HG03097 (cell line): ENCODE data around the gene CCNQ.

Source experiments
- ATAC-seq: cut with Tn5 transposase; IDR thresholded peaks from one replicate; pipeline ENCODE4 v1.9.1; 2021; ENCODE audit not compliant: unreplicated experiment, low FRiP score

The CCNQ gene

GRCh38 chrX:153637121-153638040 lies 38.4 kb upstream of the CCNQ start:
- ATAC-seq = no peak

- no peak for ATAC-seq
These were observed 37.8 kb upstream of the CCNQ start for GRCh38 chrX:153636716-153637115.

GRCh38 chrX:153635788-153636668 lies 37.1 kb upstream of the CCNQ start:
- no peak for ATAC-seq

DNA sequence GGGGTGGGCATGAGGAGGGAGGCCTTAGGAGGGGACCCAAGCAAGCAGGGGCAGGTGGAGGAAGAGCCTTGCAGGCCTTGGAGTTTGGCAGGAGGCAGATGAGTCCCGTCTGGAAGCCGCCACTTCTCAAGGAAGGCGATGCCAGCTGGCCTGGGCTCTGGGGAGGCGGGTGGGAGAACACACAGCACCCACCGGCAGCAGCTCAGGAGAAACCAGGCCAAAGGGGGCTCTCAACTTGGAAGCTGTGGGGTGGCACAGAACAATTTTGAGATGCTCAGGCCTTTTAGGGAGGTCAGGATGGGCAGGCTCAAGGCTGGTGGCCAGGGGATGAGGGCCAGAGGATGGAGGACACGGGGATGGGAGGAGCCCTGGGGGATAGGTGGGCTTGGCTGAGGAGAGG lies 36.4 kb upstream of the CCNQ start:
- no peak for ATAC-seq

- ATAC-seq = no peak
These were observed 35.9 kb upstream of the CCNQ start for GRCh38 chrX:153634832-153635231.

DNA sequence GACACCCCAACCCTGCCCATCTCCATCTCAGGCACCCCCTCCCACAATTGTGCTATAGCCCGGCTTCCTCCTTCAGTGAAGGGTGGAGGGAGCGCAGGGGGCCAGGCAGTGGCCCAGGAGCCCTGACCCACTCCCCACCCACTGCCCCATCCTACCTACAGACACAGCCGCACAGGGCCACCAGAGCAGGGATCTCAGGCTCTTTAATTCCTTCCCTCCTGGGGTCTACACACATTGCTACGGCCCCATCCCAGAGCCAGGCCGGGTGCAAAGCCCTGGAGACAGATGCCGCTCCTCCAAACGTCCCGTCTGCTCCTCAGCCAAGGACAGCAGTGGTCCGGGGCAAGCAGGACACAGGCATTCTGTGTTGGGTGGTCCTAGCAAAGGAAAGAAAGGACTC lies 35.3 kb upstream of the CCNQ start:
- no peak for ATAC-seq

DNA sequence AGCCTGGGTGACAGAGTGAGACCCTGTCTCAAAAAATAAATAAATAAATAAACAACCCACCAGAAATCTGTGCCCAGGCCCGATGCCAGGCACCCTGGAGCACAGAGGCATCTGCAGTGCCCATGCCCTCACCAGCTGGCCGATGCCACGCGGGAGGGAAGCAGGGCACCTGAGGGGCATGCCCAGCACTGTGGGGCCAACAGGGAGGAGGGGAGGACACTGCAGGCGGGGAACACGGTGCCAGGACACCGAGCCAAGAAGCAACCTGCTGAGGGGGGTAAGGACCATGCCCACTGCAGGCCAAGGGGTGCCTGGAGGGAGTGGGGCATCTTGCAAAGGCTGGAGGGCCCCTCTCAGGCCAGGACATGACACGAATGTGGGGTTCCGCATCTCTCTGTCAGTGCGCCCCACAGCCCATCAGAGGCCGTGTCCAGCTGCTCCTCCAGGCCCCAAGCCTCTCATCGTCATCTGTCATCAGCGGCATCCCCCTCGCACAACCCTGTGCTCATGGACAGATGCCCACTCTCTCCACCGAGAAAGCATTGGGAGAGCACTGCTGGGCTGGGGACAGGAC lies 34.8 kb upstream of the CCNQ start:
- no peak for ATAC-seq

- ATAC-seq = no peak
These were observed 34.1 kb upstream of the CCNQ start for GRCh38 chrX:153633048-153633447.

DNA sequence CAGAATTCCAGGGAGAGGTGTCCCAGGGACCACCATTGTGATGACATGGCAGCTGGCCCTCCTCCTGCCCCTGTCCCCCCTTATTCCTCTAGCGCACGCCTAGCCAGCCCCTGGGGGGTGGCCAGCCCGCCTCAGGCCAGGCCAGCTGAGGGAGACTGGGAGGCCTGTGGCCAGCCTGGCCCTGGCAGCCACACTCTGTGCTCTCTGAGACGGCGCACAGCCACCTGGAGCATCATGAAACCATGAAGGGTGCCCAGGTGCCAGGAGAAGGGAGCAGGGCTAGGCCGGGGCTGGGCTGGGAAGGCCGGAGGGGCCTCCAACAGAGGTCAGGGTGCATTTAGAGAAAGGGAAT lies 33.6 kb upstream of the CCNQ start:
- no peak for ATAC-seq

DNA sequence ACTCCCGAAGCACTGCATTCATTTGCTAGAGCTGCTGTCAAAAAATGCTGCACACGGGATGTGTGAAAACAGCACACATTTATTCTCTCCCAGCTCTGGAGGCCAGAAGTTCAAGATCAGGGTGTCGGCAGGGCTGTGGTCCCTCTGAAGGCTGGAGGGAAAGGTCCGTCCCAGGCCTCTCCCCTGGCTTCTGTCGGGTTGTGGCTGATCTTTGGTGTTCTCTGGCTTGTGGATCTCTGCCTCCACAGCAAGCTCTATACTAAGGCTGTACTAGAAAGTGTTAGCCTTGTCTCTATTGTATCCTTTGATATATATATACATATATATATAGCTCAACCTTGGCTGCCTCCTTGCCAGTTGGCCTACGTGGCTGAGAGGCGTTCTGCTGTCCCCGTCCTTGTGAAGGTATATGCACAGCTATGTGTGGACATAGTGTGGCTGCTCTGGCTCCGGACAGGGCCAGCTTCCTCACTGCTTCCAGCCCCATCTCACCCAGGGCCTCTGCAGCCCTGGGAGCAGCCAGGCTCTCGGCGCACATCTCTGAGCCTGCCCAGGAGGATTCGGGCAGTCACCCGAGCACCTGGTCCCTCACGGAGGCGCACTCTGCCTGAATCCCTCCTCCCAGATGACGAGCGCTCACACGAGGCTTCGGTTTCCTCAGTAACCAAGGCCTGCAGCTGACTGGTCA lies 33.1 kb upstream of the CCNQ start:
- no peak for ATAC-seq

- no peak for ATAC-seq
These were observed 32.4 kb upstream of the CCNQ start for GRCh38 chrX:153631346-153631745.

DNA sequence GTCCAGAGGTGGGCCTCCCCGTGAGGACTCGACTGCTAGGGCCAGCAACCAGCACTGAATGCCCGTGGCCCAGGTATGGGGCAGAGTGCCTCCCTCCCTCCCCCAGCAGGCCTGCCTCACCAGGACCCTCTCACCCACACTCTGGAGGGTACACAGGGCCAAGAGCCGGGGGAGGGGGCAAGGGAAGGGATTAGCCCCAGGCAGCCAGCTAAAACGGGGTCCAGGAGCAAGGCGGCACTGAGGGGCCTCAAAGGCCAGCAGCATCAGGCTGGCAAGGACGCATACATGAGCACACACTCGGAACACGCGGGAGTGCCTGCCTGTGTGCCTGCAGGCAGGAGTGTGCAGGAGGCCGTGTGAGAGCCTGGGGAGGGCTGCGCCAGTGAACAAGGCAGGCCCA lies 29.7 kb upstream of the CCNQ start:
- ATAC-seq = no peak

DNA sequence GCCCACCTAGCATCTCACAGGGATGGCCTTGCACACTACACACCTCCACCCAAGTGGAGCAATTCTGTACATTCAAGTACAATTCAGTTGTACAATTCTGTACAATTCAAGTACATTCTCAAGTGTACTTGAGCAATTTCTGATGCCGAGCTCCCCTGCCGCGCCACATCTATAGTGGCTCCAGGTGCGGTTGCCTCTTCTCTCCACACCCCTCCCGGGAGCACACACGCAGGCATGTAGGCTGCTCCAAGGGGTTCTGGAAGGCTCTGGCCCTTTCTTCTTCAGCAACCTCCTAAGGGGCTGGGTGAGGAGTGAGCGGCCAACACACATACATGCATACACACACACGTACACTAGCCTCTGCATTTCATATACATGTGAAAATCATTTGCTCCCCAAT lies 29.2 kb upstream of the CCNQ start:
- ATAC-seq = no peak

DNA sequence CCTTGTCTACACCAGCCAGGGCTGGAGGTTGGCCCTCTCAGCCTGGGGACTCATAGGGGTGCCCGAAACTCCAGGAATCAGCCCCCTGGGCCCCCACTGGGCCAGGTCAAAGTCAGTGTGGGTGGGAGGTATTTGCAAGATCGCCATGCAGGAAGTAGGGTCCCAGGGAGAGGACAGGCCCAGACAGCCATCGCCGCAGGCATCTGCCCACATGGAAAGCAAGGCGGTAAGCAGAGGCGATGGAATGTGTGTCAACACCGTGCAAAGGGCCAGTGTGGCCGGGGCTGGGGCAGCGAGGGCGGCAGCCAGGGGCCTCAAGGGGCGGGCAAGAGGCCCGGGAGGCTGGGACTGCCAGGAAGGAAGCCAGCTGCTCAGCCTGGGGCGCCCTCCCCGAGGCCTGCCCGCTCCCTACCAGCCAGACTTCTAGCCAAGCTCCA lies 28.8 kb upstream of the CCNQ start:
- ATAC-seq = no peak

- ATAC-seq = no peak
These were observed 28.1 kb upstream of the CCNQ start for GRCh38 chrX:153626863-153627674.

DNA sequence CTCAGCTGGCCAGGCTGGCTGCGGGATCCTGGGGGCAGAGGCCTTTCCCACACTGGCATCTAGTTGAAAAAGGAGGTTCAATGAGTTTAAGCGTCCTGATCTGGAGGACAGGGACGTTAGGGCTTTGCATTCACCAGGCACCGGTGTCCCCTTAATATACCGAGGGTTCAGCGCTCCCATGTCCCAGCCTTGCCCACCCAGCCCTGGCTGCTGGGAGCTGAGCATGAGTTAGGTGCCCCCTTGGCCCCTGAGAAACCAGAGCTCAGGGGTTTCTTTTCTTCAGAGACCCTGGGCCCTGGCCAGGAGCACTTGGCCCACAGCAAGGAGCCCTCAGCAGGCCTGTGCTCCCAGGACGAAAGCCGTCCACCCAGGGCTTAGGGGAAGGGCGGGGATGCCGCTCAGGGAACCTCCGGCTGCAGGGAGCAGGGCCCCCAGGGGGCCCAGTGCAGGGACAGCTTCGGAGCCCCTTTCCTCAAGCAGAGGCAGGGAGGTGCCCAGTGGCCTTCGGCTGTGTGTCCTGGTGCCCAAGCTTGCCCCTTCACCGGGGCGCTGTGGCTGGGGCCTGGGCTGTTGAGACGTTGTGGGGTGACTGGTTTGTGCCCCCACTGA lies 27.2 kb upstream of the CCNQ start:
- no peak for ATAC-seq

- ATAC-seq = no peak
These were observed 26.5 kb upstream of the CCNQ start for GRCh38 chrX:153625271-153626024.

DNA sequence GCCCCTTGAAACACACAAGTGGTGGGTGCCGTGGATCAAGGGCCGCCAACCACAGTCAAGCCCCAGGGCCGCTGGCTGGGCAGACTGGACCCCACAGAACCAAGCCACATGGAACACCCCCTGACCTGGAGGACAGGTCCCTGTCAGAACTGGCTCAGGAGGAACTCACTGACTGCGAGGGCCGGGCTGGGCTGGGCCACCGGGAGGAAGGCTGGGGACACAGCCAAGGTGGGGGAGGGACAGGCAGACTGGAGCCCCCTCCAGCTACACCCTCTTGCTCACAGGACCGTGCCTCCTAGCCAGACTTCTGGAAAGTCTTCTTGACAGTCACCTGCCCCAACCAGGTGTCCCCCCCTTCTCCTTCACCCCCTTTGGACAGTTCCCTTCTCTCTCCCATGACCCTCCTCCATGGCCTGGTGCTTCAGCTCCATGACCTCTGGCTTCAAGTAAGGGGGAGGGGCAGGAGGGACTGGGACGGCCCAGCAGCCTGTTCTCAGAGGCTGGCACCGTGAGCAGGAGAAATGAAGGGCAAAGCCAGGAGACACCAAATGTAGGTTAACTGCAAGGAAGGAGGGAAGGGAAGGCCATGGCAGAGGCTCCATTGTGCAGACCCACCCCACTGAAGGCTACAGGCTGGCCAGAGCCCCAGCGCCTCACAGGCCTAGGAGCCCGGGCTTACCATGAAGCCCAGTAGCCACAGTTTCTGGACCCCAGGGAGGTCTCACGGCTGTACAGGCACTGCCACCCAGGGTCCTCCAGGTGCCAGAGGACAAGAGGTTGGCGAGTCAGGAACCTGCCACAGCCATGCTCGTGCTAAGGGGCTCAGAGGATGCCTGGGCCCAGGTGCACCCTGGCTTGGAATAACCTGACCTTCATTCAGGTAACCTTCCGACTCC lies 25.5 kb upstream of the CCNQ start:
- ATAC-seq = no peak
